Measurements from ENCODE around the gene PAK5. TPM values are rescaled to one million over a fixed set of nuclear protein-coding genes. Genes with fewer than 3 reads are reported as not detected.

Gene PAK5
- polyA plus RNA-seq, 2 of the 4 experiments (the other 2 are of a cell fraction) = 0.01 TPM; not detected in 1

DNA sequence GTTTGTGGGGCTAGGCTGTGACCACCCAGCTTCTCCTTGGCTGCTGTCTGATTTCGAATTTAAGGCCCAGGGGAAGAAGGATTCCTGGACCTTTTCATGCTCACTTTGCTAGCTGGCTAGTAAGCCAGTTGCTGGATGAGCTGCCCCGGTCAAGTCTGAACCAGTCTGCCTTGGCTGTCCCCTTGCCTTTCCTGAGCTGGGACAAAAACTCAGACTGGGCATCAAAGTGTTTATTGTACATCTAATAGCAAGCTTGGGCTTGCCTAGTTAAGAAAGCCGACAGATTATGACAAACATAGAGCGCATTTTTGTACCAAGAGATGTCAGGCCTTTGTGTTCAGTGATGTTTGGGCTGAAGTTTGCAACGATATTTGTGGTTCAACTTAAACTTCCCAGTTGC, 750 bp upstream of the PAK5 start:
- Histone ChIP-seq H3K9me3 (peaks cover 12% of the 10 kb centered on the region; the same call in 2 of the 3 replicates), H3K4me1 (peaks cover 9% of the 10 kb centered on the region; the same call in 1 of the 3 replicates), H3K4me3 (peak overlapping the region; percentile 41; the same call in 2 of the 3 replicates), H3K27ac (no peak overlapping the region), H3K4me2 (peak overlapping the region; percentile 73)
- TF ChIP-seq ZC3H11A (IDR thresholded peaks at IDR 0.05) (no peak), FOSL2 (IDR thresholded peaks at IDR 0.05) (no peak), FOSL2 (CRISPR knock-in tag; IDR thresholded peaks at IDR 0.05) (no peak), EHF (CRISPR knock-in tag; IDR thresholded peaks at IDR 0.05) (no peak), KDM5A (IDR thresholded peaks at IDR 0.05) (no peak), FOSB (CRISPR knock-in tag; IDR thresholded peaks at IDR 0.05) (no peak), RFX5 (IDR thresholded peaks at IDR 0.05) (no peak)
- TF ChIP-seq, protein P1, sequence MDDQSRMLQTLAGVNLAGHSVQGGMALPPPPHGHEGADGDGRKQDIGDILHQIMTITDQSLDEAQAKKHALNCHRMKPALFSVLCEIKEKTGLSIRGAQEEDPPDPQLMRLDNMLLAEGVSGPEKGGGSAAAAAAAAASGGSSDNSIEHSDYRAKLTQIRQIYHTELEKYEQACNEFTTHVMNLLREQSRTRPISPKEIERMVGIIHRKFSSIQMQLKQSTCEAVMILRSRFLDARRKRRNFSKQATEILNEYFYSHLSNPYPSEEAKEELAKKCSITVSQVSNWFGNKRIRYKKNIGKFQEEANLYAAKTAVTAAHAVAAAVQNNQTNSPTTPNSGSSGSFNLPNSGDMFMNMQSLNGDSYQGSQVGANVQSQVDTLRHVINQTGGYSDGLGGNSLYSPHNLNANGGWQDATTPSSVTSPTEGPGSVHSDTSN (IDR thresholded peaks at IDR 0.05) = no peak
- TF ChIP-seq, protein P2, sequence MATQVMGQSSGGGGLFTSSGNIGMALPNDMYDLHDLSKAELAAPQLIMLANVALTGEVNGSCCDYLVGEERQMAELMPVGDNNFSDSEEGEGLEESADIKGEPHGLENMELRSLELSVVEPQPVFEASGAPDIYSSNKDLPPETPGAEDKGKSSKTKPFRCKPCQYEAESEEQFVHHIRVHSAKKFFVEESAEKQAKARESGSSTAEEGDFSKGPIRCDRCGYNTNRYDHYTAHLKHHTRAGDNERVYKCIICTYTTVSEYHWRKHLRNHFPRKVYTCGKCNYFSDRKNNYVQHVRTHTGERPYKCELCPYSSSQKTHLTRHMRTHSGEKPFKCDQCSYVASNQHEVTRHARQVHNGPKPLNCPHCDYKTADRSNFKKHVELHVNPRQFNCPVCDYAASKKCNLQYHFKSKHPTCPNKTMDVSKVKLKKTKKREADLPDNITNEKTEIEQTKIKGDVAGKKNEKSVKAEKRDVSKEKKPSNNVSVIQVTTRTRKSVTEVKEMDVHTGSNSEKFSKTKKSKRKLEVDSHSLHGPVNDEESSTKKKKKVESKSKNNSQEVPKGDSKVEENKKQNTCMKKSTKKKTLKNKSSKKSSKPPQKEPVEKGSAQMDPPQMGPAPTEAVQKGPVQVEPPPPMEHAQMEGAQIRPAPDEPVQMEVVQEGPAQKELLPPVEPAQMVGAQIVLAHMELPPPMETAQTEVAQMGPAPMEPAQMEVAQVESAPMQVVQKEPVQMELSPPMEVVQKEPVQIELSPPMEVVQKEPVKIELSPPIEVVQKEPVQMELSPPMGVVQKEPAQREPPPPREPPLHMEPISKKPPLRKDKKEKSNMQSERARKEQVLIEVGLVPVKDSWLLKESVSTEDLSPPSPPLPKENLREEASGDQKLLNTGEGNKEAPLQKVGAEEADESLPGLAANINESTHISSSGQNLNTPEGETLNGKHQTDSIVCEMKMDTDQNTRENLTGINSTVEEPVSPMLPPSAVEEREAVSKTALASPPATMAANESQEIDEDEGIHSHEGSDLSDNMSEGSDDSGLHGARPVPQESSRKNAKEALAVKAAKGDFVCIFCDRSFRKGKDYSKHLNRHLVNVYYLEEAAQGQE (IDR thresholded peaks at IDR 0.05) = no peak
- WGBS (ENCODE audit: missing lambda C conversion rate) = 40% methylated on average over 5 of the region's 5 CpGs
- ChIA-PET CTCF (interaction anchor here (1.0 to 1.5 kb wide), 2 partner anchors 10 to 223 kb away, joined by 3 read pairs; no protein-coding TSS in a partner anchor), POLR2A (no interaction called here)
- no peak for FAIRE-seq
- DNase-seq (ENCODE audit: low read depth in 1 of 2, low spot score in 1 of 2) = no peak
- no peak for ATAC-seq

DNA sequence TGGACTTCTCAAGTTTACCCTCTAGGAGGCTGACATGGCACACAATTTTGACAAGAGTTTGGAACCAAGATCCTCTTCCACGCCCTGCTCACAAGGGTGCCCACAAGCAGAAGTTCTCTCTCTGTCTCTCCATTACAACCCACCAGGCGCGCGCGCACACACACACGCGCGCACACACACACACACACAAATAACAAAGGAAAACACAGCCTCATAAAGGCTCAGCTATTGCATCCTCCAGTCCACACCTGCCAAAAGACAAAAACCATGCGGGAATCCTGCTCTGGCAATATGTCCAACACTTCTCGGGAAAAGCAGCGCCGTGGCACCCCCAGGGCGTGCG, 870 bp downstream of the PAK5 start:
- Histone ChIP-seq H3K4me2 (peak overlapping the region; percentile 73), H3K4me1 (peaks cover 9% of the 10 kb centered on the region; the same call in 1 of the 3 replicates), H3K4me3 (peak overlapping the region; percentile 41), H3K9me3 (peaks cover 11% of the 10 kb centered on the region; the same call in 2 of the 3 replicates), H3K27ac (no peak overlapping the region)
- ChIA-PET POLR2A (no interaction called here), CTCF (interaction anchor here (1.5 kb wide), 1 partner anchor 74 kb away, joined by 3 read pairs; no protein-coding TSS in a partner anchor)
- DNase-seq (ENCODE audit: low read depth in 1 of 2, low spot score in 1 of 2) = peak in 1 of 2 experiments; percentile 10
- no peak for TF ChIP-seq HDAC2 (IDR thresholded peaks at IDR 0.05)
- no peak for FAIRE-seq
- 32% methylated on average over 14 of the region's 14 CpGs for WGBS (ENCODE audit: missing lambda C conversion rate)
- peak; percentile 16 to 45; a peak in 3 of 6 replicates for ATAC-seq

DNA sequence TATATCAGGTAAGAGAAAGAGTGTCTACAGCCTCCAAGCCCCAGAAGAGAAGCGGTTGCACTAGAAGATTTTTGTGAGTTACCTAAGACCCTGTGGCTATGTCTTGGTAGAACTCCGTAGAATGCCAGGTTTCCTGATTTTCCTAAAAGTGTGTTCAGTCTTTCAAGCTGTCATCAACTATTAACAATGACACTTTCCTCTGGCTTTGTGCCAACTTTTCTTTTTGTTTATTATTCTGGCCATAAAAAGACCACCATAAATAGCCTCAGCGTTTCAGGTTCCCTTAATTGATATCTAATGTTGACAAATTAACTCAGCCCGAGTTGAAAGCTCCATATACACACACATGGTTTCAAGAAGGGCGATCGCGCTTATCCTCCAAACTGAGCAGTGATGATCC, 1.2 kb downstream of the PAK5 start:
- no peak overlapping the region for H3K4me2 ChIP-seq
- TF ChIP-seq, protein P2 (IDR thresholded peaks at IDR 0.05) = no peak
- TF ChIP-seq, protein P3, sequence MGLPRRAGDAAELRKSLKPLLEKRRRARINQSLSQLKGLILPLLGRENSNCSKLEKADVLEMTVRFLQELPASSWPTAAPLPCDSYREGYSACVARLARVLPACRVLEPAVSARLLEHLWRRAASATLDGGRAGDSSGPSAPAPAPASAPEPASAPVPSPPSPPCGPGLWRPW (IDR thresholded peaks at IDR 0.05) = no peak
- TF ChIP-seq KDM1A (IDR thresholded peaks at IDR 0.05; ENCODE audit: low read depth) (no peak), HOXA7 (CRISPR knock-in tag; IDR thresholded peaks at IDR 0.05) (no peak), ZSCAN20 (CRISPR knock-in tag; IDR thresholded peaks at IDR 0.05) (no peak), BHLHE40 (IDR thresholded peaks at IDR 0.05; ENCODE audit: low read depth, low read length) (no peak), HOXB5 (CRISPR knock-in tag; IDR thresholded peaks at IDR 0.05) (no peak), POLR2AphosphoS2 (conservative IDR thresholded peaks at IDR 0.05; ENCODE audit: low read length) (no peak), RFX5 (IDR thresholded peaks at IDR 0.05) (no peak), RNF2 (IDR thresholded peaks at IDR 0.05; ENCODE audit: borderline replicate concordance, low read depth) (no peak), EHMT2 (IDR thresholded peaks at IDR 0.05; ENCODE audit: low read depth) (no peak), FOSB (CRISPR knock-in tag; IDR thresholded peaks at IDR 0.05) (no peak), HOXB13 (CRISPR knock-in tag; IDR thresholded peaks at IDR 0.05; ENCODE audit: low read depth) (no peak), TP53 (CRISPR knock-in tag; IDR thresholded peaks at IDR 0.05) (no peak), MAX (IDR thresholded peaks at IDR 0.05) (no peak), ZNF302 (CRISPR knock-in tag; IDR thresholded peaks at IDR 0.05) (no peak), CBX2 (IDR thresholded peaks at IDR 0.05; ENCODE audit: borderline replicate concordance, low read depth) (no peak)
- TF ChIP-seq, protein P4, sequence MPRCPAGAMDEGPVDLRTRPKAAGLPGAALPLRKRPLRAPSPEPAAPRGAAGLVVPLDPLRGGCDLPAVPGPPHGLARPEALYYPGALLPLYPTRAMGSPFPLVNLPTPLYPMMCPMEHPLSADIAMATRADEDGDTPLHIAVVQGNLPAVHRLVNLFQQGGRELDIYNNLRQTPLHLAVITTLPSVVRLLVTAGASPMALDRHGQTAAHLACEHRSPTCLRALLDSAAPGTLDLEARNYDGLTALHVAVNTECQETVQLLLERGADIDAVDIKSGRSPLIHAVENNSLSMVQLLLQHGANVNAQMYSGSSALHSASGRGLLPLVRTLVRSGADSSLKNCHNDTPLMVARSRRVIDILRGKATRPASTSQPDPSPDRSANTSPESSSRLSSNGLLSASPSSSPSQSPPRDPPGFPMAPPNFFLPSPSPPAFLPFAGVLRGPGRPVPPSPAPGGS (IDR thresholded peaks at IDR 0.05) = no peak

More for the DNA sequence above, 1.2 kb downstream of the PAK5 start:
- H3K4me1 ChIP-seq = peaks cover 9% of the 10 kb centered on the region; the same call in 1 of the 3 replicates
- H3K4me3 ChIP-seq = no peak overlapping the region
- CTCF ChIA-PET = interaction anchor here (1.5 kb wide), 1 partner anchor 75 kb away, joined by 3 read pairs; no protein-coding TSS in a partner anchor
- DNase-seq (ENCODE audit: low read depth in 1 of 2, low spot score in 1 of 2) (no peak), ATAC-seq (no peak), FAIRE-seq (peak; percentile 28)
- POLR2A ChIA-PET = no interaction called here
- 59% methylated on average over 7 of the region's 7 CpGs for WGBS (ENCODE audit: missing lambda C conversion rate)
- peaks cover 7% of the 10 kb centered on the region; the same call in 2 of the 3 replicates for H3K9me3 ChIP-seq
- H3K27ac ChIP-seq = no peak overlapping the region
